UCSD-AML1 (cell line): ENCODE measurements around the gene ELMOD1.
"Not testable (repeated sequence)": the region's sequence is repeated elsewhere in the genome, so short reads cannot be mapped to it uniquely, and the experiment has no call there.

Experiments used
- DNase-seq: peaks from one replicate; lab custom pipeline; 2025; ENCODE audit not compliant: unreplicated experiment; lab: John Stamatoyannopoulos, UW

ELMOD1 gene

DNA sequence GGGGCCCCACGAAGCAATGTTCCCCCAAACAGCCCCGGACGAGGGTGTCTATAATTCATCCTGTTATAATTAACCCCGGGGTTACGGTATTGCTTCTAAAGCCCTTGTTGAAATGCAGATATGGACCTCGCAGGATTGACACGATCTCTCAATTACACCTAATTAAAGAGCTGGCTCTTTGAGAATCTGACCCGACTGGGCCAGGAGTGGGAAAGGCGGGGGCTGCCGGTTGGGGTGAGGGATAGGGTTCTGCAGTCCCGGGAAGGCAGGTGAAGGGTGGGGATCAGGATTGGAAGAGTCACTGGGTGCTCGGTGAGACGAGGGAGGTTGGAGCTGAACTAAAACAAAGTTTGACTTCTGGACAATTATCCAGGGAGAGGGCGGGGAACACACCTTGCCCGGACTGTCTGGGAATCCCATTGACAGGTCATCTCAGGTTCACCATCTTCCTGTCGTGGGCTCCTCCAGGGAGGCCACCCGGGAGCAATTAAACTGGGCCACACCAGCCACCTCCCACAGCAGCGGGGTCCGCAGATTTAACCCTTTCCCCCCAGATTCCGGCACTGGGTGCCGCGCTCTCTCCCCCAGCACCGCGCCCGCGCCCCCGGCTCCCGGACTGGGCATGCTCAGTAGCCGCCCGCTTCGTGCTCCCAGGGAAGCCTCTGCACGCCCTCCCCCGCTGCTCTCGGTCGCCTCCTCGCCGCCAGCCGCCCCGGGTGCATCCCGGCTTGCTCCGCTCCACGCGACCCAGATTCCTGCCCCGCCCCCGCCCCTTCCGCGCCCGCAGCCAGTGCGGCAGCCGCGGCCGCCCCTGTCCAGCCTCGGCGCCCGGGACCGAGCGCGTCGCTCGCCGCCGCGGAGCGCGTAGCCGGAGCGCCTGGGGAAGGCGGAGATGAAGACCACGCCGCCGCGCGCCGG, at the start of gene ELMOD1:
TSS of gene ELMOD1 (plus strand) at position 688 of the 918 bp plus-strand sequence. CDS start 27,043 bp downstream, outside the sequence.
- DNase-seq, result no peak

- no peak for DNase-seq
Observed at GRCh38 chr11:107545101-107545514, 45.8 kb upstream of the ELMOD1 start.

DNA sequence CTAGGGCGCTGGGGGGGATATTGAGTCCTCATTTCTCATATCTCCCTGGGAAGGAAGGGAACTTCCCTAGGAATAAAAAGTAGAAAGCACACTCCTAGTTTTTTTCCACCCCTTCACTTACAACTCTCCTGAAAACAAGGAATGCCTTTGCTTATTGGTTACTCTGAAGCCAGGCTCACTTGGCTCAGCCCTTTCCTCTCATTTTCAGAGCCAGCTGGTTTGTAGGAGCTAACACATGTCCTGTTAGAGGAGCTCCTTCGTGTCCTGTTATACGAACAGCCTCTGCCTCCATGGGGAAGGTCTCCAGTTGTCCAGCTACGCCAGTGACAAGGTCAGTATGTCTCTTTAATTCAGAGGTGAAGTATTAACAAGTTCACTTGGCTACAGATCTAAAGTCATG, 43.0 kb upstream of the ELMOD1 start:
- no peak for DNase-seq

DNA sequence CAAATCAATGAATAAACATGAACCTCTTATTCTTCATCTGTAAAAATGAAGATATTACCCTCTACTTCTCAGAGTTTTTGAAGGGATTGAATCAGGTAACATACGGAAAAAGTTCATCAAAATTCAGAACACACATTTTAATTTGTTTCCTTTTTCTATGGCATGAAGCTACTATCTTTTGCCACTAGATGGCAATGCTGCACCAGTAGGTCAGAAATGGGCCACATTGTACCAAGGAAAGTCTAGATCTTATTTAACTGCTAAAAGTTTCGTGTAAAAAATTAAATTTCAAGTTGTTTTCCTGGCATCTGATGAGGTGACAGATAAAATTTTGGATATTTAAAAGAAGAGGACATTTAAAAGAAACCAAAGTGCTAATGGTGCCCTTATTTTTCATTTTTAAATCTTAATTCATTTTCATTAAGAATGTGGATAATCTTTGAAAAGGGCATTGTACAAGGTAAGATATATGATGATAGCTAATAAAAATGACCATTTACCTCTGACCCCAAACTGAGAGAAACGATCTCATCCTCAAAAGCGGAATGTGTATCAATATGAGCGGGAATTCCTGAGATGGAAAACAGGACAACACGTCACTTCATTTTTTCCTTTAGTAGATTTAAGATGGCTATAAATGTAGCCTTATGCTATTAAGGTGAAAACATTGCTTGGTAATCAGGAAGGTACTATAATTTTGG, 41.5 kb upstream of the ELMOD1 start:
- no peak for DNase-seq

- no peak for DNase-seq
Observed at GRCh38 chr11:107549954-107550285, 41.0 kb upstream of the ELMOD1 start.

GRCh38 chr11:107550304-107550703, 40.6 kb upstream of the ELMOD1 start:
- no peak for DNase-seq

- DNase-seq, result no peak
Observed at GRCh38 chr11:107561688-107562087, 29.3 kb upstream of the ELMOD1 start.

- DNase-seq, result no peak
Observed at GRCh38 chr11:107562647-107563208, 28.2 kb upstream of the ELMOD1 start.

DNA sequence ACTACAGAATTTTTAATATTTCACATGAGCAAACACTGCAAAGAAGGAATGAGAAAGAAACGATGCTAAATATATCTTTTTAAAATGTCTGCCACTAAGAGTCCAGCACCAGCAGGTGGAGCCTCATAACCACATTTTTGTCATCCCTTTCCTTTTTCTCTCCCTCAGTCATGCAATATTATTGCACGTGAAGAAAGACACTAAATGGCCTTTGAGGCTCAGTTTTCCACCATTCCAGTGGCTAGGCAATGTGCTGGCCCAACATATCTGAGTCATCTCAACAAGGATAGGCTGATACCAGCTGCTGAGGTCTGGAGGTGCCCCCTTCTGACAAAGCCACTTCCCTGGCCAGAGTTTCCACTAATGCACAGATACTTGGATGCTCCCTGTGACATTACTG, 27.2 kb upstream of the ELMOD1 start:
- peak; percentile 18 for DNase-seq

- DNase-seq, result no peak
Observed at GRCh38 chr11:107564877-107565218, 26.1 kb upstream of the ELMOD1 start.

- DNase-seq, result peak; percentile 72
Observed at GRCh38 chr11:107565219-107565937, 25.6 kb upstream of the ELMOD1 start, which contains the start of gene ALKBH8. Gene ALKBH8, minus strand, starts transcription at chr11:107565735. Its CDS starts 4,842 bp downstream, at chr11:107560893.

- not testable (repeated sequence) for DNase-seq
Observed at GRCh38 chr11:107565955-107566501, 24.9 kb upstream of the ELMOD1 start.

DNA sequence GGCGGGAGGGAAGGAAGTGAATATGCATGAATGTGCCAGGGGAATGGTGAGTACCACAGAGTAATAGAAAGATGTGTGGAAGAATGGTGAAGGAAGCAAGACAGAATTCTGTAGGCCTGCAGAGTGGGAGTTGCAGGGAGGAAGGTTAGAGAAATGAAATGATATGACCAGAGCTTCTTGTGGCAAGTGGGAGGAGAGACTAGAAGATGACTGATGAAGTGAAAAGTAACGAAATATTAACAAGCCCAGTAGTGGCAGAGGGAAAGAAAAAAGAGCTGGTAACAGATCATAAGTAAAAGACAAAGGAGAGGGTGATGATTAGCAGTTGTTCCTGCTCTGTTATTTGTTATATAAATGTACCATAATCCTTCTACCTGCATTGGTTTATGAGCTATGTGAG, 24.4 kb upstream of the ELMOD1 start:
- no peak for DNase-seq

GRCh38 chr11:107567739-107568335, 23.1 kb upstream of the ELMOD1 start:
- DNase-seq, result no peak

- DNase-seq, result no peak
Observed at GRCh38 chr11:107570015-107570414, 20.9 kb upstream of the ELMOD1 start.

DNA sequence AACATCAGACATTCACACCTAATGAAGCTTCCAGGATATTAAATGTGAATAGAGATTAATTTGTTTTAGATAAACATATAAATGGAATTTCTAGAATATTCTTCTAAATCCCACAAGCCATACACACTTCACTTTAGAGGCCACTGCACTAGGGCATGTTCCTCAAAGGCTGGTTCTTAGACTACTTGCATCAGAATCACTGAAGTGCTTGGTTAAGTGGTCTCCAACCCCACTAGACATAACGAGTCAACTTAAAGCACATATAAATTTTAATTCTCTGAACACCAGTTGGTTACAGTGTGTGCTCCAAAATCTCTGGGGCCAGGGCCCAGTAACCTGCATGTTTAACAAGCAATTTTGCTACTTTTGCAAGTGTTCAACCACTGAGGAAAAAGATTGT, 17.5 kb upstream of the ELMOD1 start:
- DNase-seq, result no peak

GRCh38 chr11:107576497-107577345, 14.2 kb upstream of the ELMOD1 start:
- DNase-seq, result not testable (repeated sequence)

GRCh38 chr11:107577346-107577711, 13.6 kb upstream of the ELMOD1 start:
- no peak for DNase-seq

DNA sequence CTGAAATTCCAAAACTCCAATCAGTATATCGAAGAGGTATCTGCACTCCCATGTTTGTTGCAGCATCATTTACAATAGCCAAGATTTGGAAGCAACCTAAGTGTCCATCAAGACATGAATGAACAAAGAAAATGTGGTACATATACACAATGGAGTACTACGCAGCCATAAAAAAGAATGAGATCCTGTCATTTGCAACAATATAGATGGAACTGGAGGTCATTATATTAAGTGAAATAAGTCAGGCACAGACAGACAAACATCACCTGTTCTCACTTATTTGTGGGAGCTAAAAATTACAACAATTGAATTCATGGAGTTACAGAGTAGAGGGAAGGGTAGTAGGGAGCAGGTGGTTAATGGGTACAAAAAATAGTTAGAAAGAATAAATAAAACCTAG, 11.8 kb upstream of the ELMOD1 start:
- DNase-seq, result not testable (repeated sequence)

- no peak for DNase-seq
Observed at GRCh38 chr11:107581147-107581546, 9.8 kb upstream of the ELMOD1 start.
